GM18873 (cell line): ENCODE measurements around the gene MKRN2.
"Not testable (repeated sequence)": the region's sequence is repeated elsewhere in the genome, so short reads cannot be mapped to it uniquely, and the experiment has no call there.

Experiments used
- ATAC-seq: cut with Tn5 transposase; IDR thresholded peaks from one replicate; pipeline ENCODE4 v1.9.1; 2021; ENCODE audit warnings: mild to moderate bottlenecking, moderate library complexity, moderate number of reproducible peaks; ENCODE audit not compliant: unreplicated experiment, low FRiP score

Gene MKRN2, protein sequence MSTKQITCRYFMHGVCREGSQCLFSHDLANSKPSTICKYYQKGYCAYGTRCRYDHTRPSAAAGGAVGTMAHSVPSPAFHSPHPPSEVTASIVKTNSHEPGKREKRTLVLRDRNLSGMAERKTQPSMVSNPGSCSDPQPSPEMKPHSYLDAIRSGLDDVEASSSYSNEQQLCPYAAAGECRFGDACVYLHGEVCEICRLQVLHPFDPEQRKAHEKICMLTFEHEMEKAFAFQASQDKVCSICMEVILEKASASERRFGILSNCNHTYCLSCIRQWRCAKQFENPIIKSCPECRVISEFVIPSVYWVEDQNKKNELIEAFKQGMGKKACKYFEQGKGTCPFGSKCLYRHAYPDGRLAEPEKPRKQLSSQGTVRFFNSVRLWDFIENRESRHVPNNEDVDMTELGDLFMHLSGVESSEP

GRCh38 chr3:12556690-12557472 is at the start of gene MKRN2:
Gene MKRN2, plus strand, starts transcription at chr3:12557087. Its CDS starts 64 bp downstream, at chr3:12557151.
- ATAC-seq: peak; percentile 62

- no peak for ATAC-seq
These were observed 49.2 kb upstream of the MKRN2 start for GRCh38 chr3:12507591-12508281.

GRCh38 chr3:12508291-12508700 is 48.6 kb upstream of the MKRN2 start:
- no peak for ATAC-seq

DNA sequence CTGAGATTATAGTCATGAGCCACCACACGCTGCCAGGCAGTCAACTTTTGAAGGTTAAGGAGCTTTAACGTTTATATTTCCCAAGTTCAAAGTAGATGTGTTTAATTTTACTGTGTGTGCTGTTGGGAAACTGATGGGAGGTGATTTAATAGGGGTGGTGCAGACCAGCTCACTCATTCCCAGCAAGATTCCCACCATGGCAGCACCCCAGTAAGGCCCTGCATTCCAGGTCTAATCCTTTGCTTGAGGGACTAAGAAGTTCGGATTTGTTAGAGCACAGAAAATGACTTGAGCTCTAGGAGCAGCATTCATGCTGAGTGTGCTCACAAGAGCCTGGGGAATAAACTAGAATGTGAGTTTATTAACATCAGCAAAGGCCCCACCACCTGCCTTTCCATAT is 47.4 kb upstream of the MKRN2 start:
- no peak for ATAC-seq

- no peak for ATAC-seq
These were observed 44.3 kb upstream of the MKRN2 start for GRCh38 chr3:12512534-12513118.

DNA sequence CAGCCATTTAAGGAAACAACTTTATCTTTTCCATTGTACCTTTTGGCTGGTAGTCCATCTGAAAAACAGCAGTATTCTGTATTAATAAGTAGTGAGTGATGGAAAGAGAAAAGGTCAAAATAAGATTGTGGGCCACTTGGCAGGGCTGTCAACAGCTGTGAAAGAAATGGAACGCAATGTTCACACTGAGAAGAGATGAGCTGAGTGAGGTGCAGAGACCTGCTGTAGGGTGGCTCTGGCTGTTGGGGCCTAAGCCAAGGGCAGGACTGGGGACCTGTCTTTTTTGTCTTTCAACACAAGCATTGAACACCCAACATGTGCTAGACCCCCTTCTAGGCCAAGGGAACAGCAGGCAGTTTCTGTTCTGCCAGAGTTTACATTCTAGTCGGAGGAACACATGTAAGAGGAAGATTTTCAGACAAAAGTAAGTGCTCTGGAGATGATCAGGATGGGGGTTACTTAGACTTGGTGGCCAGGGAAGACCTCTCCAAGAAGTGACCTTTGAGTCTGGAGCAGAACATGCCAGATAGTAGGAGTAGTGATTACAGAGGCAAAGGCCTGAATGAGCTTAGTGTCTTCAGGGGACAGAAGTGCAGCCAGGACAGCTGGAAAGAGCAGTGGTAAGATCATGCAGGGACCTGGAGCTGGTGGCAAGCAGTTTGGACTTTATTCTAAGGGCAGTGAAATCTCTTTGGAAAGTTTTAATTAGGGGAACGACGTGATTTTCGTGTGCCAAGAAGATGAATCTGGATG is 43.0 kb upstream of the MKRN2 start:
- ATAC-seq: no peak

GRCh38 chr3:12515631-12516030 is 41.3 kb upstream of the MKRN2 start:
- no peak for ATAC-seq

GRCh38 chr3:12516873-12517272 is 40.0 kb upstream of the MKRN2 start:
- no peak for ATAC-seq

DNA sequence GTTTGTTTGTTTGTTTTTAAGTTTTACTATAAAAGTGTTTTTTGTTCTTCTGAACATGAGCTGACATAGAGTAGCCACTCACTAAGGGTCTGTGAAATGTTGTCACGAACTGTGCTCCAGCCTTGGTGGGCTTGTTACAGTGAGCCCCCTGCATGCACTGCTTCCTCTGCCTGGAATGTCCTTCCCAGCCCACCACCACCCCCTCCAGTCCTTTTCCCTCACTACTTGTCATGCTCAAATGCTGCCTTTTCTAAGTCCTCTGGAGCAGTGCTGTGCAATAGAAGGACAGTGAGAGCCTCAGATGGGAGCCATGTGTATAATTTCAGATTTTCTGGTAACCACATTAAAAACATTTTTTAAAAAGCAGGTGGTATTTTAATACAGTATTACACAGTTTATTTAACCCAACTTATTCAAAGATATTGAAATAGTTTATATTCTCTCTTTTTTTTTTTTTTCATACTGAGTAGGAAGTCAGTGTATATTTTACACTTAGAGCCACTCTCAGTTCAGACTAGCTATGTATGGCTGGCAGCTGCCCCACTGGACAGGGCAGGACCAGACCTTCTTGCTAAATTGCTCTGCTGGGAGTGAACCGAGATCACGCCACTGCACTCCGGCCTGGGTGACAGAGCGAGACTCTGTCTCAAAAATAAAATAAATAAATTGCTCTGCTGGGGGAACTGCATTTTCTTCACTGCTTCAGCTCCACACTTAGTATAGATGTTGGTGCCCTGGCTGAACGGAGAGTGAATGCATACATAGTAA is 38.4 kb upstream of the MKRN2 start:
- no peak for ATAC-seq

DNA sequence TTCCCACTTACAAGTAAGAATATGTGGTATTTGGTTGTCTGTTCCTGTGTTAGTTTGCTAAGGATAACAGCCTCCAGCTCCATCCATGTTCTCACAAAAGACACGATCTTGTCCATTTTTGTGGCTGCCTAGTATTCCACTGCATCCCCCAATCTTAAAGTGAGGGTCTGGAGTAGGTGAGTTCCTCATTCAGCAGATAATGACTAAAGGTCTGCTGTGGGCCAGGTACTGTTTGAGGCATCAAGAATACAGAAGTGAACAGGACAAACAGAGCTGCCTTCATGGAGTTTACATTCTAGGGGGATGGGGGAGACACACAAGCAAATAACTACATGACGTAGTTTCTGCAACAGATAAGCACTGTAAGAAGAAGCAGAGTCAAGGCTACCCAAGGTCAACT is 35.9 kb upstream of the MKRN2 start:
- ATAC-seq: no peak

GRCh38 chr3:12522721-12523120 is 34.2 kb upstream of the MKRN2 start:
- ATAC-seq: no peak

GRCh38 chr3:12527757-12528143 is 29.1 kb upstream of the MKRN2 start:
- no peak for ATAC-seq

DNA sequence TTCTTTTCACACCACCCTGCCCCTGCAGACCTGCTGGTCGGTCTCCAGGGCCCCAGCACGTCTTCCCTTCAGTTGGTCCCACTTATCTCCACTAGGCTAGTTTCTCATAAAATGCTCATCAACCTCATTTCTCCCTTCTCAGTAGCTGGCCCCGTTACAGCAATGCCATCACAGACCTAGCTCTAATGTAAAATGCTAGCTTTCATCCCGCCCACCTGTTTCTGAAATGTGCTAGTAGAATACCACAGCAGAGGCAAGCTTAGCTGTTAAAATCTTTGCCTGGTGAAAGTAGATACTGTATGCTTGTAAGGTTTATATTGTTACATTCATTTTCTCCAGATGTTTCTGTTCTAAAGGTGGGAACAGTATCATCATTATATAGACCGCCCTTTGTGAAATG is 24.7 kb upstream of the MKRN2 start:
- no peak for ATAC-seq

DNA sequence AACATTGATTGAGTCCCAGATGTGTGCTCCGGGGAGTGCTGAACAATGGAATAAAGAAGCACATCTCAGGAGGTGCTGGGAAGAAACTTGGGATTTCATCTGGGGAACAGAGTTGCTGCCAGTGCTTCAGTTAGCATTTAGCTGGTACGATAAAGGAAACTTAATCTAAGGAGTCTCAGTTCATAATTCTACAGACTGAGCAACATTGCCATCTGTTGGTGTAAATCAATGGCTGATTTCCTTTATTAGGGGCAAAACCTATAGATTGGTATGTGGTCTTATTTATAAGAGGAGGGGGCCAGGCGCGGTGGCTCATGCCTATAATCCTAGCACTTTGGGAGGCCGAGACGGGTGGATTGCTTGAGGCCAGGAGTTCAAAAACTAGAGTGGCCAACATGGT is 20.5 kb upstream of the MKRN2 start:
- ATAC-seq: no peak

- no peak for ATAC-seq
These were observed 15.3 kb upstream of the MKRN2 start for GRCh38 chr3:12541625-12542024.

DNA sequence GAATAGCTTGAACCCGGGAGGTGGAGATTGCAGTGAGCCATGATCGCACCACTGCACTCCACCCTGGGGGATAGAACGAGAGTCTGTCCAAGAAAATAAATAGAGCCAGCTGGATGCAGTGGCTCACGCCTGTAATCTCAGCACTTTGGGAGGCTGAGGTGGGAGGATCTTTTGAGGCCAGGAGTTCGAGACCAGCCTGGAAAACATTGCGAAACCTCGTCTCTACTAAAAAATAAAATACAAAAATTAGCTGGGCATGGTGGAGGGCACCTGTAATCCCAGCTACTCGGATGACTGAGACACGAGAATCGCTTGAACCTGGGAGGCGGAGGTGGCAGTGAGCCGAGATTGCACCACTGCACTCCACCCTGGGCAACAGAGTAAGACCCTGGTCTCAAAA is 13.4 kb upstream of the MKRN2 start:
- ATAC-seq: not testable (repeated sequence)

DNA sequence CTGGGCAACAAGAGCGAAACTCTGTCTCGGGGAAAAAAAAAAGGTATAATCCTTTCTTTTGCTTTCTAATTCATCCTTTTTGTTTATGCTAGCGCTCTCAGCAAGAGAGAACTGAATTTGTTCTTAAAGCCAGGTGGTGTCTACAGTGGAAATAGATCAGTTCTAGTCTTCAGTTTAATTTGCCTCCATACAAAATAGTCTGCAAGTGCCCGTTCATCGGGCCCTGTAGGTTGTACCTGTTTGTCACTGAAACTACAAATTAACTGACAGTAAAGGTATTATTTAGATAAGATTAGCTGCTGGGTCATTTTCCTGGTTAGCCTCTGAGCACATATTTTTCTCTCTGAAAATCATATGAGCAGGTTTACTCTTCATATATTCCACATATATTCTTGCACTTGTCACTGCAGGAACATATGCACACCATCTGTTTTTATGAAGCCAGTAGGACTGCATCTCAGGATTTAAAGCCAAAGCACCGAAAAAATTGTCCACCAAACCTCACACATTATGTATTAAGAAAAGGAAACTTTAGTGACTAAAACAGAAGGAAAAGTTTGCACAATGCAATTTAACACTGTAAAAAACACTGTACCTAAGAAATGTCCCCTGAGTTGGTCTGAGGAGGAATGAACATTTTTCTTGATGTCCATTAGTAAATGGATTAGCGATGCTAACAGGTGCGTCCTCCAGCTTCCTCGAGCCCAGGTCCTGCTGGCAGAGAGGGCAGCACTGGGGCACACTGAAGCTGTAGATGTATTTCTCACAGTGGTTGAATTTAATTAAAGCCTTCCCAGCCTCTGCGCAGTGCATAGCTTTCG is 12.0 kb upstream of the MKRN2 start:
- ATAC-seq: no peak

- ATAC-seq: no peak
These were observed 11.5 kb upstream of the MKRN2 start, which contains the start of gene MKRN2OS for GRCh38 chr3:12545473-12545791. Gene MKRN2OS, minus strand, starts transcription at chr3:12545499. Its CDS starts 35 bp downstream, at chr3:12545464.
